EL (cell line): Measurements from ENCODE around the gene CFAP69.
"Not testable (repeated sequence)": the region's sequence is repeated elsewhere in the genome, so short reads cannot be mapped to it uniquely, and the experiment has no call there.

Experiments
- DNase-seq: peaks from one replicate; pipeline ENCODE4 v3.0.0-alpha.2; 2016

The CFAP69 gene

GRCh38 chr7:90276033-90276728 lies 31.2 kb downstream of the CFAP69 start:
- no peak for DNase-seq

GRCh38 chr7:90288154-90288553 lies 43.2 kb downstream of the CFAP69 start:
- DNase-seq = no peak

GRCh38 chr7:90290244-90291113 lies 45.5 kb downstream of the CFAP69 start:
- DNase-seq = no peak

GRCh38 chr7:90298145-90299038 lies 53.4 kb downstream of the CFAP69 start:
- DNase-seq = peak; percentile 65

- DNase-seq = no peak
Measured at GRCh38 chr7:90303241-90303640, 58.3 kb downstream of the CFAP69 start.

GRCh38 chr7:90309872-90310271 lies 64.9 kb downstream of the CFAP69 start:
- no peak for DNase-seq

GRCh38 chr7:90311175-90311574 lies 66.2 kb downstream of the CFAP69 start:
- DNase-seq = no peak

GRCh38 chr7:90312745-90313144 lies 67.8 kb downstream of the CFAP69 start:
- no peak for DNase-seq

- no peak for DNase-seq
Measured at GRCh38 chr7:90313907-90314306, 68.9 kb downstream of the CFAP69 start.

GRCh38 chr7:90320014-90320413 lies 75.0 kb downstream of the CFAP69 start:
- DNase-seq = no peak

- no peak for DNase-seq
Measured at GRCh38 chr7:90320418-90320800, 75.4 kb downstream of the CFAP69 start.

- DNase-seq = peak; percentile 32
Measured at GRCh38 chr7:90320801-90321494, 76.0 kb downstream of the CFAP69 start, which contains the start of gene FAM237B. Gene FAM237B (minus strand): TSS chr7:90321304. CDS start chr7:90319748, 1,556 bp downstream.

GRCh38 chr7:90322837-90323236 lies 77.9 kb downstream of the CFAP69 start:
- no peak for DNase-seq

GRCh38 chr7:90326500-90326899 lies 81.5 kb downstream of the CFAP69 start:
- DNase-seq = no peak

GRCh38 chr7:90334193-90334843 lies 89.3 kb downstream of the CFAP69 start:
- no peak for DNase-seq

- DNase-seq = not testable (repeated sequence)
Measured at GRCh38 chr7:90334926-90335325, 90.0 kb downstream of the CFAP69 start.

GRCh38 chr7:90337106-90337505 lies 92.1 kb downstream of the CFAP69 start:
- DNase-seq = peak; percentile 68

GRCh38 chr7:90345016-90345415 lies 100.0 kb downstream of the CFAP69 start:
- no peak for DNase-seq

- DNase-seq = peak; percentile 44
Measured at GRCh38 chr7:90345595-90346335, 100.8 kb downstream of the CFAP69 start.

GRCh38 chr7:90346336-90347125 lies 101.6 kb downstream of the CFAP69 start, which contains the start of gene GTPBP10:
Gene GTPBP10 (plus strand): TSS chr7:90346716. CDS start chr7:90346742, 26 bp downstream.
- peak; percentile 93 for DNase-seq
